ENCODE measurements around the gene DNAH17.

- TF ChIP-seq CTCF (conservative IDR thresholded peaks at IDR 0.05; ENCODE audit: low read depth, low read length) (no peak), EZH2 (IDR thresholded peaks at IDR 0.05; ENCODE audit: borderline replicate concordance, low read depth, low read length, poor library complexity, severe bottlenecking) (no peak)
Measured at GRCh38 chr17:78399693-78400144, 177.5 kb downstream of the DNAH17 start.
